SK-N-SH treated with all-trans-retinoic acid at 6 μM for 48 hours (cell line): ENCODE measurements around the gene MAP1B.

ENCODE experiments used
- CSDC2 ChIP-seq: fragments of 250-450 bp; sonication (Bioruptor Pico); IDR thresholded peaks from 2 replicates; pipeline ENCODE4 v1.5.0; 2020; ENCODE audit warnings: mild to moderate bottlenecking, moderate library complexity
- ESRRG ChIP-seq: fragments of 250-450 bp; sonication (Bioruptor Pico); IDR thresholded peaks from 2 replicates; pipeline ENCODE4 v1.6.1; 2021; ENCODE audit warnings: mild to moderate bottlenecking
- OSR1 ChIP-seq: fragments of 250-450 bp; sonication (Bioruptor Pico); IDR thresholded peaks from 2 replicates; pipeline ENCODE4 v1.8.0; 2022; ENCODE audit warnings: moderate library complexity, mild to moderate bottlenecking, inconsistent platforms
- ZNF8 ChIP-seq: fragments of 450-650 bp; formaldehyde crosslinking; IDR thresholded peaks from 2 replicates; pipeline ENCODE4 v1.5.0; 2020; ENCODE audit warnings: mild to moderate bottlenecking, moderate library complexity
- TF ChIP-seq, protein P1 (sequence below): fragments of 250-450 bp; sonication (Bioruptor Pico); IDR thresholded peaks from 2 replicates; pipeline ENCODE4 v1.5.0; 2020; ENCODE audit warnings: mild to moderate bottlenecking, moderate library complexity
- TF ChIP-seq, protein P2 (sequence below): fragments of 250-450 bp; sonication (Bioruptor Pico); IDR thresholded peaks from 2 replicates; pipeline ENCODE4 v1.5.1; 2020; ENCODE audit warnings: low read depth, mild to moderate bottlenecking, moderate library complexity
- TF ChIP-seq, protein P3 (sequence below): fragments of 250-450 bp; sonication (Bioruptor Pico); IDR thresholded peaks from 2 replicates; pipeline ENCODE4 v1.8.0; 2020; ENCODE audit warnings: mild to moderate bottlenecking, moderate library complexity, borderline replicate concordance

DNA sequence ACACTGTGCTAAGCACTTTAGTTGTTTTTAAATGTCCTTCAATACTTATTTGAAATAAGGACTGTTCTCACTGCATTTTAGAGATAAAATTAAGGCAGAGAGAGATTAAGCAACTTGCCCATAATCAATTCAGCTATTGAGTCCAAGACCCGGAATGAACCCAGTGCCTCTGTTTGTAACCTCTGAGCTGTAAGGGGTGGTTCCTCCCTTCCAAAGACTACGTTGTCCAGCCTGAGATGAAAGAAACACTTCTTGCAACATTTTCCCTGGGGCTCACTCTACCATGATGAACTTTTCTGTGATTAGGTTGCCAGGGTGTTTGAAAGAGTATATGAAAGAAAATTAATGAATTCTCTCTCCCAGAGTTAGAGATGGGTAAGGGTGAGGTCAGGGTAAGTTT lies 22.0 kb upstream of the MAP1B start:
- no peak for TF ChIP-seq ESRRG (CRISPR knock-in tag)
- TF ChIP-seq ZNF8 (CRISPR knock-in tag): no peak
- no peak for TF ChIP-seq CSDC2 (CRISPR knock-in tag)
- TF ChIP-seq OSR1 (CRISPR knock-in tag): no peak
- TF ChIP-seq, protein P1, sequence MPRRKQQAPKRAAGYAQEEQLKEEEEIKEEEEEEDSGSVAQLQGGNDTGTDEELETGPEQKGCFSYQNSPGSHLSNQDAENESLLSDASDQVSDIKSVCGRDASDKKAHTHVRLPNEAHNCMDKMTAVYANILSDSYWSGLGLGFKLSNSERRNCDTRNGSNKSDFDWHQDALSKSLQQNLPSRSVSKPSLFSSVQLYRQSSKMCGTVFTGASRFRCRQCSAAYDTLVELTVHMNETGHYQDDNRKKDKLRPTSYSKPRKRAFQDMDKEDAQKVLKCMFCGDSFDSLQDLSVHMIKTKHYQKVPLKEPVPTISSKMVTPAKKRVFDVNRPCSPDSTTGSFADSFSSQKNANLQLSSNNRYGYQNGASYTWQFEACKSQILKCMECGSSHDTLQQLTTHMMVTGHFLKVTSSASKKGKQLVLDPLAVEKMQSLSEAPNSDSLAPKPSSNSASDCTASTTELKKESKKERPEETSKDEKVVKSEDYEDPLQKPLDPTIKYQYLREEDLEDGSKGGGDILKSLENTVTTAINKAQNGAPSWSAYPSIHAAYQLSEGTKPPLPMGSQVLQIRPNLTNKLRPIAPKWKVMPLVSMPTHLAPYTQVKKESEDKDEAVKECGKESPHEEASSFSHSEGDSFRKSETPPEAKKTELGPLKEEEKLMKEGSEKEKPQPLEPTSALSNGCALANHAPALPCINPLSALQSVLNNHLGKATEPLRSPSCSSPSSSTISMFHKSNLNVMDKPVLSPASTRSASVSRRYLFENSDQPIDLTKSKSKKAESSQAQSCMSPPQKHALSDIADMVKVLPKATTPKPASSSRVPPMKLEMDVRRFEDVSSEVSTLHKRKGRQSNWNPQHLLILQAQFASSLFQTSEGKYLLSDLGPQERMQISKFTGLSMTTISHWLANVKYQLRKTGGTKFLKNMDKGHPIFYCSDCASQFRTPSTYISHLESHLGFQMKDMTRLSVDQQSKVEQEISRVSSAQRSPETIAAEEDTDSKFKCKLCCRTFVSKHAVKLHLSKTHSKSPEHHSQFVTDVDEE: no peak
- TF ChIP-seq, protein P2, sequence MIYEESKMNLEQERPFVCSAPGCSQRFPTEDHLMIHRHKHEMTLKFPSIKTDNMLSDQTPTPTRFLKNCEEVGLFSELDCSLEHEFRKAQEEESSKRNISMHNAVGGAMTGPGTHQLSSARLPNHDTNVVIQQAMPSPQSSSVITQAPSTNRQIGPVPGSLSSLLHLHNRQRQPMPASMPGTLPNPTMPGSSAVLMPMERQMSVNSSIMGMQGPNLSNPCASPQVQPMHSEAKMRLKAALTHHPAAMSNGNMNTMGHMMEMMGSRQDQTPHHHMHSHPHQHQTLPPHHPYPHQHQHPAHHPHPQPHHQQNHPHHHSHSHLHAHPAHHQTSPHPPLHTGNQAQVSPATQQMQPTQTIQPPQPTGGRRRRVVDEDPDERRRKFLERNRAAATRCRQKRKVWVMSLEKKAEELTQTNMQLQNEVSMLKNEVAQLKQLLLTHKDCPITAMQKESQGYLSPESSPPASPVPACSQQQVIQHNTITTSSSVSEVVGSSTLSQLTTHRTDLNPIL (CRISPR knock-in tag): no peak
- TF ChIP-seq, protein P3, sequence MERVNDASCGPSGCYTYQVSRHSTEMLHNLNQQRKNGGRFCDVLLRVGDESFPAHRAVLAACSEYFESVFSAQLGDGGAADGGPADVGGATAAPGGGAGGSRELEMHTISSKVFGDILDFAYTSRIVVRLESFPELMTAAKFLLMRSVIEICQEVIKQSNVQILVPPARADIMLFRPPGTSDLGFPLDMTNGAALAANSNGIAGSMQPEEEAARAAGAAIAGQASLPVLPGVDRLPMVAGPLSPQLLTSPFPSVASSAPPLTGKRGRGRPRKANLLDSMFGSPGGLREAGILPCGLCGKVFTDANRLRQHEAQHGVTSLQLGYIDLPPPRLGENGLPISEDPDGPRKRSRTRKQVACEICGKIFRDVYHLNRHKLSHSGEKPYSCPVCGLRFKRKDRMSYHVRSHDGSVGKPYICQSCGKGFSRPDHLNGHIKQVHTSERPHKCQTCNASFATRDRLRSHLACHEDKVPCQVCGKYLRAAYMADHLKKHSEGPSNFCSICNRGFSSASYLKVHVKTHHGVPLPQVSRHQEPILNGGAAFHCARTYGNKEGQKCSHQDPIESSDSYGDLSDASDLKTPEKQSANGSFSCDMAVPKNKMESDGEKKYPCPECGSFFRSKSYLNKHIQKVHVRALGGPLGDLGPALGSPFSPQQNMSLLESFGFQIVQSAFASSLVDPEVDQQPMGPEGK (CRISPR knock-in tag): no peak
